Brain microvascular endothelial cell (primary cell): ENCODE results near the gene EIPR1.

Experiments
- DNase-seq: peaks from one replicate; pipeline ENCODE4 v3.0.0-alpha.2; 2020
- H3K27ac ChIP-seq: fragments of 250-450 bp; sonication (Bioruptor Pico); 2 replicates; pipeline ENCODE4 v1.5.1; 2020; ENCODE audit warnings: mild to moderate bottlenecking, moderate library complexity
- H3K27me3 ChIP-seq: fragments of 250-450 bp; sonication (Bioruptor Pico); replicated peaks from 2 replicates; pipeline ENCODE4 v1.5.1; 2020; ENCODE audit warnings: mild to moderate bottlenecking
- H3K36me3 ChIP-seq: fragments of 250-450 bp; sonication (Bioruptor Pico); replicated peaks from 2 replicates; pipeline ENCODE4 v1.5.1; 2020; ENCODE audit warnings: mild to moderate bottlenecking
- H3K4me3 ChIP-seq: 2 replicates; pipeline ENCODE4 v1.5.1; 2011; ENCODE audit warnings: low read depth, mild to moderate bottlenecking, control low read depth, low read length, moderate library complexity
- CTCF ChIP-seq: IDR thresholded peaks from 2 replicates; pipeline ENCODE4 v1.5.1; 2011; ENCODE audit warnings: low read depth, mild to moderate bottlenecking, moderate library complexity, low read length, control low read depth, inconsistent platforms; ENCODE audit errors: missing control alignments
- in situ Hi-C: cut with HindIII; loops from 2 replicates; pipeline ENCODE4 v1.10.0; 2017; ENCODE audit warnings: low sequenced_read_pairs, low pct_ligation_motif_present

Gene EIPR1

DNA sequence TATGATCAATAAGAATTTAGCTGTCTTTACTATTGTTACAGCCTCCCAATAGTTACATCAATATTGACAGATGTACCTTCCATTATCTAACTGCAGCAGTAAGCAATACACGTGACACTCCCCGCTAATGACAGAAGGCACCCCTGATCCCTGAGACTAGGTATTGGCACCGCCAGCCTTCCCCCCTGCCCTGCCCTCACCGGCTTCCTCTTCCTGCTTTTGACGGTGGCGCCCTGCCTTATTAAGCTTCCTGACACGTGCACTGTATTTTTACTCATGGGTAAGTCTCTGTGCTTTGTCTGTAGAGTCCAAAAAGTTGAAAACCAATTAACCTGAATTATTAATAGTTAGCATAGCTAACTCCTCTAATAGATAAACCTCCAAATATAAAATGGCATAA, 223.5 kb downstream of the EIPR1 start:
- TF ChIP-seq CTCF = no peak
- Histone ChIP-seq H3K4me3 (no peak overlapping the region), H3K36me3 (no peaks in the 10 kb centered on the region), H3K27ac (no peak overlapping the region), H3K27me3 (no peaks in the 10 kb centered on the region)
- DNase-seq = no peak
- in situ Hi-C loops = no loop called here

DNA sequence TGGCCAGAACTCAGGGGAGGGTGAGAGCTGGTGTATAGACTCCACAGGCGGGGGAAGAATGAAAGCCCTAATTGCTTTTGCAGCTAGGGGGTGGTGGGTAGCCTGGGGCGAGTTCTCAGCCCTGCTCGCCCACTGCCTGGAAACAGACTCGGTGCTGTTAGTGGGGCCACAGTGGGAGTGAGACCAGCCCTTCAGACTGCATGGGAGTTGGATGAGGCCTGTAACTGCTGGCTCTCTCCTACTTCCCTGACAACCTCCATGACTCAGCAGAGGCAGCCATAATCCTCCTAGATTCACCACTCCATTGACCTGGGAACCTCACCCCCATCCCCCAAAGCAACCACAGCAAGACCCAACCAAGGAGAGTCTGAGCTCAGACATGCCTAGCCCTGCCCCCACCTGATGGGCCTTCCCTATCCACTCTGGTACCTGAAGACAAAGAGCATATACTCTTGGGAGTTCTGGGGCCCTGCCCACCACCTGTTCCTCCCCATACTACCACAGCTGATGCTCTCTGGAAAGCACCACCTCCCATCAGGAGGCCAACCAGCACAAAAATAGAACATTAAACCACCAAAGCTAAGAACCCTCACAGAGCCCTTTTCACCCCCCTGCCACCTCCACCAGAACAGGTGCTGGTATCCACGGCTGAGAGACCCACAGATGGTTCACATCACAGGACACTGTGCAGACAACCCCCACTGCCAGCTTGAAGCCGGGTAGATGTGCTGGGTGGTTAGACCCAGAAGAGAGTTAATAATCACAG, 226.3 kb downstream of the EIPR1 start:
- Histone ChIP-seq H3K36me3 (no peaks in the 10 kb centered on the region), H3K27ac (no peak overlapping the region), H3K4me3 (no peak overlapping the region), H3K27me3 (no peaks in the 10 kb centered on the region)
- no peak for TF ChIP-seq CTCF
- no peak for DNase-seq
- in situ Hi-C loops = no loop called here

DNA sequence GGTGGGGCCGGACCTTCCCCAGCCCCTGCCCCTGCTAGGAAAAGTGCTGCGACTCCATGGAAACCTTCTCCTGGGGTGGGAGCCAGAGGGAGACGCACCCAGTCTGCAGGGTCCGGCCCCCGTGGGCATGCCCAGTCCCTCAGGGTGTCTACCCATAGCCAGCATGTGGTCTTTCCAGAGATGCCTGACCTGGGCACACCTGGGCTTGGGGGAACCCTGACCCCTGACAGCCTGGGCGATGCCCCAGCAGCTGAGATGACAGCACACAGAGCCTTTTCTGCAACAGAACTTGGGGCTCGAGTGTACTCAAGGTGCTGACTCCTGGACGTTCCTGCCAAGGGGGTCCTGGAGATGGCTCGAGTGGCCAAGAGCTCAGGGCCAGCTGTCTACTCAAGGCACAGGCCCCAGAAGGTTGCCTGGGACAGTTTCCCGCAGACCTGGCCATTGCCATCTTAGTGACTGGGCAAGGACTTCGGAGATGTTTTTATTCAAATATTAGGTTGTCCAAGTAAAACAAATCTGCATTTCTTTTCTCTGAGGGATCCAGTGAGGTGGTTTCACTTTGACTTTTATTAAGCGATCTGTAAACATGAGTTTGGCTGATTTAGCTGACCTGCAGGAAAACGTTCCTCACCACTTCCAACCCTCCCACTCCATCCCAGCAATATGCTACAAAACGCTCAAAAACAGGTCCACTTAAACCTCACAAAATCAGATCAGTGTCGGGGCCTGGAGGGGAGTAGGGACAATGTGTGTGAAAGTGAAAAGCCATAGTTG, 228.0 kb downstream of the EIPR1 start:
- H3K36me3 ChIP-seq = no peaks in the 10 kb centered on the region
- H3K27ac ChIP-seq = no peak overlapping the region
- H3K4me3 ChIP-seq = no peak overlapping the region
- in situ Hi-C loops = no loop called here
- no peak for DNase-seq
- no peaks in the 10 kb centered on the region for H3K27me3 ChIP-seq
- no peak for TF ChIP-seq CTCF

DNA sequence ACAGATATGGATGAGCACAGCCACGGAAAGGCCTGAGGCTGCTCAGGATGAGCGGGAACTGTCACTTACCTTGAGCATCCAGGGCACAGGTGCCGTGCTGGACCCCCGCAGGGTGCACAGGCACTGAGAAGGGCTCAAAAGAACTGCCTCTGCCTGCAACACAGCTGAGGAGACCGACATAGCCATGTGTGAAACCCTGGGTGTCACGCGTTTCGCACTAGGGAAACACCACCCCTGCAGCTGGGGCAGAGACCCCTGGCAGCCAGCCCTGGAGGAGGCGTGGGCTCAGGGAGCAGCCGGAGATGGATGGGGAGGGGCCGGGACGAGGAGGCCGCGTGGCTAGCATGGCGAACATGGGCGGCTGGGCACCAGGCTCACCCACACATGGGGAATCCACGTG, 228.9 kb downstream of the EIPR1 start:
- H3K27ac ChIP-seq = no peak overlapping the region
- no peak for TF ChIP-seq CTCF
- H3K36me3 ChIP-seq = no peaks in the 10 kb centered on the region
- H3K27me3 ChIP-seq = no peaks in the 10 kb centered on the region
- no peak overlapping the region for H3K4me3 ChIP-seq
- in situ Hi-C loops = no loop called here
- no peak for DNase-seq

DNA sequence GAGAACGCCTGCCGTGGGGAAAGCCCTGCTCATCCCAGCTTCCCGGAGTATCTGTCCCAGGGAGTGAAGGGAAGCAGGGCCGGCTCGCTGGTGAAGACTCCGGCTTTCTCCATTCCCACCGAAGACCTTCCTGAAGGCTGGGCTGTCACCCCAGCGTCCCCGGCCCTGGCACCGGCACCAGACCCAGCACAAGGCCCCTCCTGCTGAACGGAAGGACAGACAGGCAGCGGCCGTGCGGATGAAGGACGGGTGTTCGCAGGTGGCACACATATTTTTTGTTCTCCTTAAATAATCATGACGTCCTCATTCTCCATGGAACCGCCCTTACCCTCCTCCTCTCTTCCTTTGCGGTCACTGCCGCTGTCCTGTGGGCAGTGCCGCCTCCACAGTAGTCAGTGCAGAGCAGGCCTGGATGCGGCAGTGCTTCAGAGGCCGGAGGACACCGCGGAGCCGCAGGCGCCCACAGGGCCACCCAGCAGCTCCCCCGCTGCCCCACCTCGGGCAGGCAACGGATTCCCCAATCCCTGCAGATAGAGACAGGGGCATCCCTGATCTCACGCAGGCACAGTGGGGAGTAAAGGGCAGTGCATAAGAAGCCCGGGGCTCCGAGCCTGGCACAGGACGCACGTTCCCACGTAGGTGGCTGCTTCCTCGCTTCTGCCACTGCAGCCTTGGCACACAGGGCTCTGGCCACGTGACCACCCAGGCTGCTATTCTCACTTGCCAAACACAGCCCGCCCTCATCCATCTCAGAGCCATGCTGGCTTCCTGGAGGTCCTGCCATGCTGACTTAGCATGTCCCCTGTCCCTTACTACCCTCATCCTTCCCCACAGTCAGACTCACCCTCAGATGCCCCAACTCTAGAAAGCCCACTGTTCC, 229.7 kb downstream of the EIPR1 start:
- in situ Hi-C loops = no loop called here
- no peak overlapping the region for H3K4me3 ChIP-seq
- H3K36me3 ChIP-seq = no peaks in the 10 kb centered on the region
- no peak overlapping the region for H3K27ac ChIP-seq
- no peaks in the 10 kb centered on the region for H3K27me3 ChIP-seq
- TF ChIP-seq CTCF = no peak
- DNase-seq = no peak
